GM21737 (cell line): ENCODE data around the gene LRP2.
"Not testable (repeated sequence)": the region's sequence is repeated elsewhere in the genome, so short reads cannot be mapped to it uniquely, and the experiment has no call there.

Experiments used
- ATAC-seq: cut with Tn5 transposase; IDR thresholded peaks from one replicate; pipeline ENCODE4 v1.9.1; 2021; ENCODE audit warnings: mild to moderate bottlenecking, moderate library complexity; ENCODE audit not compliant: unreplicated experiment

The LRP2 gene

DNA sequence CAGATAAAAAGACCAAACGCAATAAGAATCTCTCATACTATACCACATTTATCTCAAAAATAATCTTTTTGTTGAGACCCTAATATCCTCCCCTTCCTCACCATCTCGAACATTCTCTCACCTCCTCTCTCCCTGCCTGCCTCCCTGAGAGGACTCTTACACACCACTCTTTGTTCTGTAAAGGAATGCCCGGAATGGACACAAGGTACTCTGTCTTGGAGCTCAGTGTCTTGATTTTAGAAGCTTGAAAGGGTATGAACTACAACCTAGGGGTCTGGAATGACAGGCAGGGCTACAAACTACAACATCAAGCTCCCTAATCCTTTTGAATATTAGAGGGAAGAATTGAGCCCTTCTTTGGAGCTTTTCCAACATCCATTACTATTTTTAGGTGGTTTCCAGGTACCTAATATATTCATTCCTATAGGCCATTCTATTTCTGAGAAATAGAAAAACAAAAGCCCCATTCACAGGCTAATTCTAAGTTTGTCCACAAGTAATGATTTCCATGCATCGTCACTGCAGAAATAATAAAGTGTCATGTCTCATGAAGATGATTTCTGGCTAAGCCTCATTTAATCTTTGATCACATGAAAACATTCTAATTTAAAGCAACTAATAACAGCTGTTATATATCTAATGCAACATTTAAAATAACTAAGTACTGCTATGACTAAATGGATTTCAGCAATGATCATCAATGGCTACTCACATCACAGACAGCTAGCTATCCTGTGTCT lies 60.6 kb downstream of the LRP2 start:
- no peak for ATAC-seq

DNA sequence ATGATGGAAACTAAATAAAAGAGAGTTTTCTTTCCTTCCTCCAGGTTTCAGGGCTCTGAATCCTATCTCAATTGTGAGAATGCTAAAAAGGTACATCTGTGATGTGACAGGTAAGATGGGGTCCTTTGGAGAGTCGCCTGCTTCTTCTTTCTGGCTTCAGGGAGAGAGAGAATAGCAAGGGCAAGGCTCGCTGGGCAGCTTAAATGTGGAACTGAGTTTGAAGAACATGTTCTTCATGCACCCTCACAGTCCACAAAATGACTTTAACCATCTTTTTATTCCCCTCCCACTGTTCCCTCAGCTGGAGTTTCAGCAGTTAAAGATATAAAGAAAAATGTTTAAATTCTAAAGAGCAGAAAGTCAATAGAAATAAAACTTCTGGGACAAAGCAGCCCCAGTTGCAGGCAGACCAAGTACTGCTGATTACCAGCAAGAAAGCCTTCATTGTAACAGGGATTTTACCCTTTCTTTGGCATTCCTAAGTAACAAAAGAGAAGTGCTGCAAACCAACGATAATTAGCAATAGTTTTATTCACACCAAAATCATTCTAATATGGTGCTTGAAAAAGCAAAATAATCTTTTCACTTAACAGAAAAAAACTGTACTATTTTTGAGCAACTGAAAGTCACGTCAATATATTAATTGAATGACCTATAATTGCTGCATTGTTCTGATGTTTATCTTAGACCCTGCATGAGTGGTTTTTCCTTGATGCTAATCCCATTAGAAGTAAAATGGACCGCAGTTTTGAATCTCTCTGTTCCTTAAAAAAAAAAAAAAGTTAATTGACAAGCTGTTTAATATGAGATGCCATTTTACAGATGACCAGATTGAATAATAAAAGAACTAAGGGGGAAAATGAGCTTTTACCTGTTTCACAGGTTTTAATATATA lies 61.5 kb downstream of the LRP2 start:
- ATAC-seq: no peak

DNA sequence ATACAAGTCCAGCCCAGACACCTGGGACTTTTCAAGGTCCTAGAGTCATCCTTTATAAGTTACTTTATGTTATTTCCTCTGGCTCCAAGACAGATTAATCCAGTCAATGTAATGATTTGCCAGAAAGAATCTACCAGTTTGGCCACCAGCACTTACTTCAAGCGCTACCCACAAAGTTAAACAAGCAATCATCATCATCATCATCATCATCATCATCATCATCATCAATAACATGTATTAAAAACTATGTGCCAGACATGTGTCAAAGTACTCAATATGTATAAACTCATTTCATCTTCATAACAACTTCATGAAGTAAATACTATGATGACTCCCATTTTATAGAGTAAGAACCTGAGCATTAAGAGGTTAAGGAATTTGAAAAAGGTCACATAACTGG lies 64.3 kb downstream of the LRP2 start:
- no peak for ATAC-seq

DNA sequence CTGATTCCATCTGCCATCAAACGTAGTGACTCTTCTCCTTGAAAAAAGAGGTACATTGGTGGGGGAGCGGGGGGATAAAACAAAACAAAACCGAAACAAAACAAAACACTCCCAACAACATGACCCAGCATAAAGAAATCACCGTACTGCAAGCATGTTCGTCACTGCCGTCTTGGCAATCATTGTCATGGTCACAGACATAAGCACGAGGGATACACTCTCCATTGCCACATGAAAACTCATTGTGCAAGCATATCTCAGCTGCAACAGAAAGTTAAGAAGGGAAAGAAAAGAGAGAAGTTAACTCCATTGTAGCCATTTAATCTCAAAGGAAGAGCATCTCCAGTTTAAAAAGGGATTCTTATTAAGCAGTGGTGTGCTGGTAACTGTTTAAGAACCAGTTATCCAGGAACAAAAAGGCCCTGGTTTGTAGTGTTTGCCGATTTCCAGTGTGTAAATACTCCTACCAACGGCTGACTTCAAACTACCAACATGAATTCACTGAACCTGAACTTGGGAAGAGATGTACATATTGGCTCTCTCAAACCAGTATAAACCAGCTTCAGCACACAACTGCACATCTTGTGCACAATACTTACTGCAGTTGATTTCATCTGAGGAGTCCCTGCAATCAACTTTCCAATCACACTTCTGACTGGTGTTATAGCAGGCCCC lies 68.2 kb downstream of the LRP2 start:
- ATAC-seq: no peak

DNA sequence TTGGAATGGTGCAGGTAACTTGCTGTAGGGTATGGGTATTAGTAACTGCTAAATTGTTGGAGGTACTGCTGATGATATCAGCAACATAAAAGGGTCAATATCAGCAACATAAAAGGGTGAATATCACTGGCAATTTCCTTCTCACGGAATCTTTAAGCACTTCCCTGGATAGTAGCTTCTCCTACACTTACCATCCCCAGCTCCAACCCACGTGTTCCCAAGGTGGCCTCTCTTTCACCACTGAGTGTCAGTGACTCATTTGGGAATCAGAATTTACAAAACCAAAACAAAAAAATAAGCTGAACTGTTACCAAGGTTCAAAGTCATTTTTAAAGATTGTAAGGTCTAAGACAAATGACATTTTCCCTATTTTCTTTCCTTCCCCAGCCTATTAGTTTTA lies 70.8 kb downstream of the LRP2 start:
- no peak for ATAC-seq

DNA sequence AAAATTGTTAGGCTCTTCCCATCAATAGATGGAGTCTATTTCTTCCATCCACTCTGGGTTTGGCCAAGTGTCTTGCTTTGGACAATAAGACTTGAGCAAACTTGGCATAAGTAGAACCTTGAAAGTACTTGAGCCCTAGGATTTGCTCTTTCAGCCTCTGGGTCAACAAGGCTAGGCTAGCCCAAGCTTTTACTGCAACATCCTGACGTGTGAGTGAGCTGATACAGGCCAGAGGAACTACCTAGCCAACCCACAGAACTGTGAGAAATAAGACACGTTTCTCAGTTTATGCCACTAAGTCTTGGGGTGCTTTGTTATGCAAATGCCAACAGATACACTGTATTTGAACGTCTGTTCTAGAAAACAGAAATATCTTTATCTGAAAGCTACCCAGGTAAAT lies 71.9 kb downstream of the LRP2 start:
- no peak for ATAC-seq

DNA sequence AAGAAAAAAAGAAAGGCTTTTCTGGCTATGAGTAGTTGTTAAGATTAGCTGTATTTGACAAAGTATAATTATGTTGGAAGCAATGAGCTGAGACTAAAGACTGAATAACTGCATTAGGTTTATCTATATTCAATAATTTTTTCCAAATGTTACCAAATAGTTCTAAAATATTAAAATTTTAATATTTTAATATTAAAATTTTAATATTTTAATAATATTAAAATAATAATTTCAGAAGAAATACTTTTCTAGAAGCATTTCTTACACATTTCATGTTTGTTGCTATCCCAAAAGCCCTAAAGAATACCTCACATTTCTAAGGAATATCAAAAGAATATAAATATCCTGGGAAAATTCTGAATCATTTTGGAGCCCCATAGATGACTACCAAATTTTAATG lies 74.7 kb downstream of the LRP2 start:
- ATAC-seq: no peak

DNA sequence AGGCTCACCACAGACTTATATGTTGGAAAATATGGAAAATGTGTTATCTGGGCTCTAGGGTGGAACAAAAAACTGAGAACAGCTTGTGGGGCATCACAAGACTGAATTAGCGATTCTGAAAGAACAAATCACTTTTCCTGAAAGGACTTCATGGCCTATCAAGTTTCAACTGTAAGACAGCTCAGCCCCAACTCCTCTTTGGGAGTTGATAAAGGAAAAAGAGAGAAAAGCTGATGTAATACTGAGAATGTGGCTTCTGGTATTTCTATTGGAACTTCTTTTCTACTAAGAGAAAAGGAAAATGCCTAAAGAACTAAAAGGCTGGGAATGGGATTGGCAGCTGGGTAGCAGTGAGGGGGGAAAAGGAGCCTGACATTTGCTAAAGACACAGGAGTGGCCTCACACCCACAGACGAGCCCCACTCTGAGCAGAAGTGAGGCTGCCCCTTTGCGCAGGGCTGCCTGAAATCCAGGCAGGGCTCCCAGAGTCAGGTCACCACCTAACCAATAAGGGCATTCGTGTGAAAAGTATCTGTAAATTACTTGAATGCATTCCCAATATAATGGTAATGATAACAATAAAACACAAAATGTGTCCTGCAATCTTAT lies 75.6 kb downstream of the LRP2 start:
- no peak for ATAC-seq

DNA sequence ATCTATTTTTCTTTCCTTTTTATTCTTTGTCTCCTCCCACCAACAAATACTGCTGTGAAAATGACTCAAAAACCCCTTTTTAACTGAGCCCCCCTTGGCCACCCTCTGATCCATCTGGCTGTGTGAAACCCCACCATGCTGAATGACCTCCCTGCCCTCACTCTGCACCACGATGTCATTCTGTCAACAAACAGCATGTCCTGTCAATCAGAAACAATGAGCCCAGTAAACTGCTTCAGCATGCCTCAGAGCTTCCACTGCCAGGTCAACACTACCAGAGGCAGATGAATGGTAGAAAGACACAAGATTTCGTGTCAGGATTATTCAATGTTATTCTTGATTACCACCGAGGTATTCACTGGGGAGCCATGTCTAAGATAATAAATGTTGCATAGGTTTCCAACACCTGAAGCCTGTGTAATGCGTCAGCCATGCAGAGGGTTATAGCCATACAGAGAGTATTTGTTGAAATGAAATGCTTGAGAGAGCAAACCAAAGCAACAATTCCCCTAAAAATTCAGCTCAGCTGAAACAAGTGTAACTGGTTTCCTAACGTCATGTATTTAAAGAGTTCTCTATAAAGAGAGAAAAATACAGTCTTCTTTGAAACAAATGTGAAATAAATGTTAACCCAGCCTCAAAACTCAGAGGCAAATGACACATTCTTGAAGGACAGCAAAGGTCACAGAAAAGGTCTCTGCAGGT lies 76.7 kb downstream of the LRP2 start:
- no peak for ATAC-seq

DNA sequence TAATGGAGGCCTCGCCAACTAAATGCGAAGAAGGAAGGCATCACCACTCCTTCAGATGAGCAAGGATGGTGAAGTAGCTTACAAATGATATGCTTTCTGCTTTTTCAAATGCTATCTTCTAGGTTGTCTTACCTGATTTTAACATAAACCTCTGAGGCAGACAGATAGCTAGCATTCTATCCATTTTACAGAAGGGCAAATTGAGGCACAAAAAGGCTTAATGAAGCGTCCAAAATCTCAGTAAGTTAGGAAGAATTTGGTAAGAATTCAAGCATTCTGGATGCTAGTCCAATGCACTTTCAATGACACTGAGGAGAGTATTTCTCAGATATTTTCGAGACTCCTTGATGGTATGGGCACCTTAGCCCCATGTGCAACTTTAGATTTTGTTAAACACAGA lies 81.8 kb downstream of the LRP2 start:
- ATAC-seq: no peak

DNA sequence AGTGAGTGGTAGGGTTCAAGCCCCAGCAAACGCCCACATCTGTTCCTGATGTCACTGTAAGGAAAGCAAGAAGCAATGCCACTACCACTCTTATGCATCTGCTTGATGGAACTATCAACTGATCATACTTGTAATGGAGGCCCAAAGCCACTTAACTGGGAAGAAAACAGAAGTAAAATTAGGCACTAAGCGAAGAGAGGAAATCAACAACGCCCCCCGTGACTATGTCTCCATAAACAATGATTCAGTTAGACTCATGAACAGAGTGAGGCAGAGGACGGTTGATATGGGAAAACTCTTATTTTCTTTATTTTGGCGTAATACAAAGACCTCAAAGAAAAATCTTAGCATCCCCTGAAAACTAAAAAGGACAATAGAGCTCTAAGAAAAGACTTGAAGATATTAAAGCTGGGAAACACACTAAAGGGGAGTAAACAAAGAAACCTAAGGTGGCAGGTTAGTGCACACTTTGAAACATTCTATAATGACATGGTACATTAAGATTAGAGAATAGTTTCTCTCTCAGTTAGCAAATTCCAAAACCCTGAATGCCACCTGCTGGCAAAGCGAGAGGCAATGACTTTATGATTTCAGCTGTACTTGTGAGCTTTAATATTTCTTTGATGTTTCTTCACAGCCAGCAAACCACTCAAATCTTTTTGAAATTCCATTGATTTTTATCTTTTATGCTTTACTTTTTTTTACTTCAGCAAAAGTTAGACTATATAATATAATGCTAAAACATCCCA lies 86.5 kb downstream of the LRP2 start:
- ATAC-seq: no peak

DNA sequence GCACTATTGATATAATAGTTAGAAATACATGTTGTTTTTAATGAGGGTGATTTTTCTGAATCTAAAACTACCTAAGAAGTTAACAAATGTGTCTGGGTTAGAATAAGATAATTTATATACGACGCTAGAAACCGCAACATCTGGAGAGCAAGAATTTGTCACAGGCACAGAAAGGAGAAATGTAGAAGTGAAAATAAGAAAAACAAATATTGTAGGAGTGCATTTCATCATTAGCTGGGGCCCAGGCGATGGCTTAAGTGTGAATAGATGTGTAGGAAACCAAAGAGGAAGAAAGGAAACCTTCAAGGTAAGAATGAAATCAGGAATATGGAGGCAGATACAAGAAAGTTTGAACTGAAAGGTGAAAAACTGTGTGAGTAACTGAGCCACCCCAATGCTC lies 90.3 kb downstream of the LRP2 start:
- ATAC-seq: no peak

DNA sequence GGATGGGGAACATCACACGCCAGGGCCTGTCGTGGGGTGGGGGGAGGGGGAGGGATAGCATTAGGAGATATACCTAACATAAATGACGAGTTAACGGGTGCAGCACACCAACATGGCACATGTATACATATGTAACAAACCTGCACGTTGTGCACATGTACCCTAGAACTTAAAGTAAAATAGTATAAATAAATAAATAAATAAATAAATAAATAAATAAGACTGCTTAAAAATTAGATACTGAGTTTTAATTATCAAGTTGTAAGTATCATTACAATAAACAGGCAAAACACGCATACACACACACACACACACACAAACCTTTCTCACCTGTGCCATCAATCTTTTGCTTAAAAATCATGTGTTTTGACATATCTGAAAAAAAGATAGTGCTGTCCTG lies 91.8 kb downstream of the LRP2 start:
- ATAC-seq: not testable (repeated sequence)

DNA sequence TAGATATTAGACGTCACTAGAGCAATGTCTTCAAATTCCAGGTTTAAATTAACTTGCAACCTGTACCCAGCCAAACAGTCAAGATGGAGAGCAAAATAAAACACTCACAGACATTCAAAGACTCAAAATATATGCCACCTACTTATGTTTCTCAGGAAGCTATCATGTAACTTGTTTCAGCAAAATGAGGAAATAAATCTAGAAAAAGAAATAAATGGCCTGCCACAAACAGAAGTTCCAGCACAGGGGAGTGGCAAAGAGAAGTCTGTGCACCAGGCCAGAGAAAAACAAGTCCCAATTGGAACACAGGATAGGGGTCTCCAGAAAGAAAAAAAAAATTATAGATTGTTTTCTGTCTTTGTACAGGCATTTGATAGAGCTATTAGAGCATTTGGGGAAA lies 96.7 kb downstream of the LRP2 start:
- ATAC-seq: no peak

DNA sequence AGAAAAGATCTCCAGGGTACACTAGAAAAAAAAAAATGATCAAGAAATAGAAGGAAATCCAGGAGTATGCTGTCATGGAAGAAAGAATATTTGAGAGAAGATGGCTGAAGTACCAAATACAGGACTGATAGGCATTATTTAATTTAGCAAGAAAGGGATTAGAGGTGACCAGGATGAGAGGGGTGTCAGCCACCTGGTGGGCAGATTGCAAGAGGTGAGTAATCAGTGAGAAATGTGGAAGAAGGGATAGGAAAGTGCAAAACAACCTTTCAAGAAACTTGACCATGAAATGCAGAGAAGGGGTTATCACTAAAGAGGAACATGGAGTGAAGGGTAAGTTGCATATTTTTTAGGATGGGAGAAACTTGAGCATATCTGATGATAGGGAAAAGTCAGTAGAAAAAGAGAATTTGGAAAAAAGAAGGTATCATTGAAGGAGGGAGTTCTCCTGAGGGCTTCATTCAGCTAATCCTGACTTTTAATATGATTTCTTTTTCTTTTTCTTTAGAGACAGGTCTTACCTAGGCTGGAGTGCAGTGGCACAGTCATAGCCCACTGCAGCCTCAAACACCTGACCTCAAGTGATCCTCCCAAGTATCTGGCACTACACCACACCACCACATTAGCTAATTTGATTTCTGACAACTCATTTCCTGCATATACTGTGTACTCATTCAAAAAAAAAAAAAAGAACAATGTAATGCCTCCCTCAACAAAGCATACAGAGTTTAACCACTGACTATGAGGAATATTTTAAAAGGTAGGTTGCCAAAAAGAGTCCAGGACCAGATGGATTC lies 101.3 kb downstream of the LRP2 start:
- no peak for ATAC-seq

DNA sequence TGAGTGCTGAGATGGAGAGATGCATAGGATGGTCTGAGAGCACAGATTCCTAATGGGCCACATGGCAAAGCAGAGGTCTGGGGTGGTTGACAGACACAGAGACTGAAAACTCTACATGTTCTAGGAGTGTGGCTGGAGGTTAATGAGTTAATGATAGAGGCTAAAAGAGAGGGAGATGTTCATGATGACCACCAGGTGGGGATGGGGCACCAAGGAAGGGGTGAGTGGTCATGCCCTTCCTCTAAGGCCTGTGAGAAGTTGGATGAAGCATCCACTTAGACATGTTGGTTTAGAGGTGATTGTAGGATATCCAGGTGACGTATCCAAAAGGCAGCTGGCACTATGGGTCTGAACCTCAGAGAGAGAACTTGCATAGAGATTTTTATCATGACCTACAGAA lies 102.1 kb downstream of the LRP2 start:
- ATAC-seq: no peak

DNA sequence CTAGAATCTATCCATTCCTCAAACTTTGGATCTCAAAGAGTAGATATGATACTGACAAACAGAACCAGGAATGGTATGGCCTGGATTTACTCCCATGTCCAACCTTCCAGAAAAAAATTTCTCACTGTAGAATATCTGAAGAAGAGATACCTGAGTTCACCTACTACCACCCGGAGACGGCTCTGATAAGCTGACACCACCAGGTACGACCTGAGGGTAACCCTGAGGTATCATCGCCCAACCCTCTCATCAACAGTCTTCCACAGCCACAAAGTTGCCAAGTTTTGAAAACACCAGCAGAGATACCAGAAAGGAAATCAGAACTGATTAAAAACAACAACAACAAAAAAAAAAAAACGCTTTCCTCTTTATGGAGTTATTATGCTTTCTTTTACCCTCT lies 102.9 kb downstream of the LRP2 start:
- ATAC-seq: no peak

DNA sequence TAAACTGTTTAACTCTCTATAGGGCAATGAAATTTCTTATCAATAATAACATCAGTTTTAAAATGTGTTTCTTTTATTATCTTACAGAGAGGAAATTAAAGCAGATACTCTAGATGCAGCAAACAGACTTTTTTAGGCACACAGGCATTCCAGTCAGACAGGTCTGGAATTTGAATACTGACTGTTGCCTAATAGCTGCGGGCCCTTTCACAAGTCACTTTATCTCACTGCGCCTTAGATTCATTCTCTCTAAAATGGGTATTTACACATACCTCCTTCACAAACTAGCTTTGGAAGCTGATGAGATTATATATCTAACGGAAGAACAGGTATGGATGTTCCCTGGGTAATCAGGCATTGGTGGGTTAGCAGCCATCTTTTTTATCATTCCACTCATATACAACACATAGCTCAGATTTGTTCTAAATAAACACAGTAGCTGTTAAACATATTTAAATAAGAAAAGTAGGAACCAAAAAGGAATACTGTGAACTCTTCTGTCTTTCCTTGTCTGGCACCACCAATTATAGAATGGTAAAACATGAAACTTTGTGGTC lies 104.2 kb downstream of the LRP2 start:
- ATAC-seq: no peak

DNA sequence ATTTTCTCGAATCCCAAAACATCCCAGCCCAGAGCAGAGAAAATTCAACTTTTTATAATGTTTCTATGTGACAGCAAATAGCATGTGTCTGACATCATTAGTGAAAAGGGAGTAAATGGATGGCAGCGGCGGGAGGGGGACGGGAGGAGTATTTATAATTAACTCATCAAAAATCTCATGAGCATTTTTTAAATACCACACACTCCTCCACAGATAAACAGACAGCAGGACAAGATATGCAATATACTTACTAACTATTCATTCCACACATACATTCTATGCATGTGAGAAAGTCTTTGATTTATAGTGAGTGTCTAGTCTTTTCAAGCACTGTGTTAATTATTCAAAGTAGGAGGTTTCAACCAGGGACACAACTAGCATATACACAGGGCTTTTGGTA lies 107.6 kb downstream of the LRP2 start:
- no peak for ATAC-seq
